ENCODE measurements around the gene CDCA4.
"Not testable (repeated sequence)": the region's sequence is repeated elsewhere in the genome, so short reads cannot be mapped to it uniquely, and the experiment has no call there.

Gene CDCA4

DNA sequence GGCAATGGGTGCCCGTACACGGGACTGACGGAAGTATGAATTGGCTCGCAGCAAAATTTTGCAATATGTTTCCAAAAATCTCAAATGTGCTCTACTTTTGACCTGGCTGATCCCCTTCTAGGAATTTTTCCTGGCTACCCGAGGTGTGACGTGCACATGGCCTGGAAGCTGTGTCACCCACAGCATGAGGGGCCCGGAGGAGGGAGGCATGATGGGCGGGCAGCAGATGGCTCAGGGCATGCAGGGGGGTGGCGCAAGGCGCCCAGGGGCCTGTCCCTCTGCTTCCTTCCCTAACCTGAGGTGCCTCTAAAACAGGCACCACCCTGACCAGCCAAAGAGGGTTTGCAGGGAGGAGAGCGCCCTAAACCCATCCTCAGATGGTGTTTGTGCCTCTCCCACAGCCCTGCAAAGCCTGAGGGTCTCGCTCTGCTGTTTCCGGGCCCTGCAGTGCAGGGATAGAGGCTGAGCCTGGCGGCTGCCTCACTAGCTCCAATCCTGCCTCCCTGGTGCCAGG lies 37.7 kb upstream of the CDCA4 start:
- DNase-seq (ENCODE audit: low read depth), result no peak

DNA sequence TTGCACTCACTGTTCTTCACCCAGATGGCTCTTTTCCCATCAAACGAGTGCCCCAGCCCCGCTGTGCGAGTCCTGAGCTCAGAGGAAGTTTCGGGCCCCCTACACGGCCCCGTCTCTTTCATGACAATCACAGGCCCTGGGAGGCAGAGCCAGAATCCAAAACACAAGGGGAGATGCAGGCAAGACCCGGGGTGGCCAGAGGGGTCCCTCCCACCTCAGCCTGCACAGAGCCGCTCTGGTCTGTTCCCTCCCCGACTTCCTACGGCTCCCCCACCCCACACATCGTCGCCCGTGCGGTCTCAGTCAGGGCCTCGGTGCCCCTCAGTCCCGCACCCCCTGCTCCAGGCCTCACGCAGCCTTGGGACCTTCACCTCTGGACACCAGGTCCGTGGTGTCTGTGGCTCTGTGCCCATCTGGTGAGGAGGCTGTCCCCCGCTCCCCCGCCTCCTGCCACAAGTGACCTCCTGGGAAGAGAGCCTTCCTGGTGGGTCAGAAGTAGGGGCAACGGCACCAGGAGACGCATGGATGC lies 35.5 kb upstream of the CDCA4 start:
- no peak for DNase-seq (ENCODE audit: low read depth)

DNA sequence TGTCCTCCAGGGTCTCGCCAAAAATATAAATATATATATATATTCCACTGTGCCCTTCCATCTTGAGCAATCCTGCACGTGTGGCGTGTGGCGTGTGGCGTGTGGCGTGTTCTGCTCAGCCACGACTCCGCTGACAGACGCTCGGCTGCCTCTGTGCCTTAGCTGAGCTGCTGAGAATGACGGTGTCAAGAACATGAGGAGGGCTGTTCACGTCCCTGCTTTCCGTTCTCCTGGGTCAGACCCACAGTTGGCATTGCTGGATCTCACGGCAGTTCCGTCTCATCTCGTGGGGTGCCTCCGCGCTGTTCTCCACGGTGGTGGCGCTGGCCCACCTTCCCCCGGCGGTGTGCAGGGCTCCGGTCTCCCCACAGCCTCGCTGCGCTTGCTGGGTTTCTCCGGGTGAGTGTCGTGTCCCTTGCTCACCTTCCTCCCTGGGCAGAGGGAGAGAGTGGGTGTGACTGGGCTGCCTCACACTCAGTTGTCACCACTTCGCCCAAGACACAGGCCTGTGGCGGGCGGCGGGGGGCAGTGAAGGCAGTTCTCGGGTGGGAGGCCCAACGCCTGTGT lies 34.9 kb upstream of the CDCA4 start:
- no peak for DNase-seq (ENCODE audit: low read depth)

- no peak for DNase-seq (ENCODE audit: low read depth)
These were observed 34.5 kb upstream of the CDCA4 start for GRCh38 chr14:105055334-105055733.

DNA sequence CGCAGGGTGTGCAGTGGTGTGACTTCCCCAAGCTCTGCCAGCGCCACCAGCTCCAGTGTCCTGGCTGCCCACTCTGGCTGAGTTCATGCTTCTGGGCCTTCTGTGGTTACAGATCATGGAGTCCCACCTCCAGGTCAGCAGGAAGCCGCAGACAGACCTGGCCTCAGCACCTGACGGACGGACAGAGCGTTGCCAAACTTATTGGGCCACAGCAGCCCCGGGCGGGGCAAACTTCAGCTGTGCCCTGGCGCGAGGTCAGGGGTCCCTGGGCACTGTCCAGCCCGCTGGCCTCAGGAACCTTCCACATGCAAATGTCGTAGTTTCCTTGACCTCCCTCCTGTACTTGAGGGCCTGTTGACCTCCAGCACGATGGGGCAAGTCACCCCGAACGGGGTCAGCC lies 33.1 kb upstream of the CDCA4 start:
- DNase-seq (ENCODE audit: low read depth), result no peak

DNA sequence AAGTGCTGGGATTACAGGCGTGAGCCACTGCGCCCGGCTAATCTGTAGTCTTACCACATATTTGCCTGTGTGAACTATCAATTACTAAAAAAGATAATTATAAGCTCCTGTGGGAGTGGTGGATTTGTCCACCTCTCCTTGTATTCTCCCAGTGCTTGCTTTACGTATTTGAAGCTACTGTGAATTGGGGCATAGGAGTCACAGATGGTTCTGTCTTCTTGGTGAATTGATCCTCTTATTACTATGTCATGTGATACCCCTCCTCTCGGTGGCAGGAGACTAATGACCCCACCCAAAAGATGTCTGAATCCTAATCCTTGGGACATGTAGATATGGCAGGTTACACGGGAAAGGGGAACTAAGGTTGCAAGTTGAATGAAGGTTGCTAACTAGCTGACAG lies 32.5 kb upstream of the CDCA4 start:
- no peak for DNase-seq (ENCODE audit: low read depth)

DNA sequence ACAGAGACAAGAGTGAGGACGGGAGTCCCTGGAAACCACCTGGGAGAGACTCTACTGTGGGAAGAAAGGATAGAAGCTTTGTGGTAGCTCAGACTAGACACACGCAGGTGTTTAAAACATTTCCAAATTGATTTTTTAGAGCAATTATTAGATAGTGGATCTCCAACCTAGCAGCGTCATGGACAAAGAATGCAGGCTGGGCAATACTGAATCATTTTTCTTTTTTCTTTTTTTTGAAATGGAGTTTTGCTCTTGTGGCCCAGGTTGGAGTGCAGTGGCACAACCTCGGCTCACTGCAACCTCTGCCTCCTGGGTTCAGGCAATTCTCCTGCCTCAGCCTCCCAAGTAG lies 31.2 kb upstream of the CDCA4 start:
- DNase-seq (ENCODE audit: low read depth), result no peak

DNA sequence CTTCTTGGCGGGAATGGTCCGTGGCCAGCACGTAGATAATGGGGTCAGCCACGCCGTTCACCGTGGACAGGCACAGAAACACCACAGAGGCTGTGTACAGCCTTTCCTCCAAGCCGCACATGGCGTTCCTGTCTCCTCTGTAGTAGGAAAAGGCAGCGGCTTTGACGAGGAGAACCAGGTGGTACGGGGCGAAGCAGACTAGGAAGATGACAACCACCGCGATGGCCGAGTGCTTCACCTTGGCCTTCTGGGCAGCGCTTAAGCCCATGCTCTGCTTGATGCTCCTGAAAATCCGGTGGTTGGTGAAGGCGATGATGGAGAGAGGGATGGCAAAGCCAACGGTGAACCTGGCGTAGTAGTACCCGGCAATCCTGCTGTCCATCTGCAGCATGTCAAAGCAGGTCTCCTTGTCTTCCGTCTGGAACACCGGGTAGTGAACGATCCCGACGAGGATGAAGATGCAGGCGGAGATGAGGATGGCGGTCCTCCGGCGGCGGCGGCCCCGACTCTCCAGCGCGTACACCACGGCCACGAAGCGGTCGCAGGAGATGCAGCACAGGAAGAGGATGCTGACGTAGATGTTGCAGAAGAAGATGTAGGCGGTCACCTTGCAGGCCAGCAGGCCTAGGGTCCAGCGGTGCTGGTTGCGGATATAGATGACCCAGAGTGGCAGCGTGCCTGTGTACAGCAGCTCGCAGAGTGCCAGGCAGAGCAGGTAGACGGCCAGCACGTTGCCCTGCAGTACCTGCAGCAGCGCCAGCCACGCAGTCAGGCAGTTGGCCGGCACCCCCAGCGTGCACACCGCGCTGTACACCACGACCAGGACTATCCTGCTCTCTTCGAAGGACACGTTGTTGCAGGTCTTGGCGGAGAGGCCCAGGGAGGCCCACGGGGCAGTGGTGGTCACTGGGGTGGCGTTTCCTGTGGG lies 30.6 kb upstream of the CDCA4 start:
- no peak for DNase-seq (ENCODE audit: low read depth)

DNA sequence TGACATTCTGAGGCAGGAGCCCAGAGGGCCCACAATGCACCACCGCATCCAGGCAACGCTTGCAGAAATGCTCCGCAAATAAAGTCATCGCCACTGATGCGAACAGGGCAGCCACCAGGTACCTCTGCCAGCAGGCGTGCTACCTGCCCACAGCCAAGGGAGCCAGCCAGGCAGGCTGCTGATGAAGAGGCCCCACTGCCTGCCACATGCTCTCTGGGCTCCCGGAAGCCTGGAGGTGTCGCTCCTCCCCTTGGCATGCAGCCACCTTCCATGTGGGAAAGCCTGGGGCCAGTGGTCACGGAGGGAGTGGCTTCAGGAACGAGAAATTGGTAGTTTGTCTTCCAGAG lies 29.6 kb upstream of the CDCA4 start:
- peak; percentile 38 for DNase-seq (ENCODE audit: low read depth)

- no peak for DNase-seq (ENCODE audit: low read depth)
These were observed 29.1 kb upstream of the CDCA4 start for GRCh38 chr14:105049753-105050550.

DNA sequence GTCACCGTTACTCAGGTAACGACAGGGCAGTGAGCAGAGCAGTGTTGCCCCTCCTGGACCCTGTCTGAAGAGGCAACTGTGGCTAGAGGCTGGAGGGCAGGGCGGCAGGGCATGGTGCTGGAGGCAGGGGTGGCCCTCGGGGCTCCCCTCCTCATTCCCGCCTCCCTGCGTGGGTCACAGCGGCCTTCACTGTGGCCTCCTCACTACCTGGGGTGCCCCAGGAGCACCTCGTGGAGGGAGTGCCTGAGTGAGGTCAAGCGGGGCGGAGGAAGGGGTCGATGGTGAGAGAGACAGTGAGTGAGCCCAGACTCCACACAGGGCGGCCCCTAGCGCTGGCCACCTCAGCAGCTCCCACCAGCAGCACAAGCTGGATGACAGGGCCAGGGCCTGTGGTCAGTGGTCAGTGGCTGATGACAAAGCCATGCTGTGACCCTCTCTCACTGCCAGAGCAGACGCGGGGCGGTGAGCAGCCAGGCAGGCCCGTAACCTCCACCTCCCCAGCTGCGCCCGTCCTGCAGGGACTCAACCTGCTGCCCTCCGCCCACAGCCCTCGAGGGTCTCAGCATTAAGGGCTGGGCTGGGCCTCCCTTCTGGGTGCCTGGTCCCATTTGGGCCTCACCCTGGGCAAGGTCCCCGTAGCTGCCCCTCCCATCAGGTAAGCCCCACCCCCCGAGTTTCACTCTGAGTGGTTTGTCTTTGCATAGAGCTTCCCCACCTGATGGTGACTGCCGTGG lies 26.6 kb upstream of the CDCA4 start:
- DNase-seq (ENCODE audit: low read depth), result no peak

DNA sequence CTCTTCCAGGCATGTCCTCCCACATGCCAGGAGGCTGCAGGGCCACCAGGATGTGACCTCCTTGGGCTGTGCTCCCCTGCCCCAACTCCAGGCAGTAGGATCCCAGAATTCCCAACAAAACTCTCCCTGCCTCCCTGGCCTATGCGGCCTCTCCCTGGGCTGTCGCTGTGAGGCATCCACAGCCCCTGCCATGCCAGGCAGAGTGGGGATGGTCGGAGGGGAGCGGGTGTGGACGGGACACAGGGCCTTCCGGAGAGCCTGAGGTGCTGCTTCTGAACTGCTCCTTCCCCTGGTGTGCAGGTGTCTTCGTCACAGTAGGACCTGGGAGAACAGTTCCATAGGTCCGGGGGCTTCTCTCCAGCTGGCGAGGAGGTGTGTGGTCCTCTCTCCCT lies 26.0 kb upstream of the CDCA4 start:
- no peak for DNase-seq (ENCODE audit: low read depth)

- peak; percentile 60 for DNase-seq (ENCODE audit: low read depth)
These were observed 24.9 kb upstream of the CDCA4 start for GRCh38 chr14:105045710-105046326.

DNA sequence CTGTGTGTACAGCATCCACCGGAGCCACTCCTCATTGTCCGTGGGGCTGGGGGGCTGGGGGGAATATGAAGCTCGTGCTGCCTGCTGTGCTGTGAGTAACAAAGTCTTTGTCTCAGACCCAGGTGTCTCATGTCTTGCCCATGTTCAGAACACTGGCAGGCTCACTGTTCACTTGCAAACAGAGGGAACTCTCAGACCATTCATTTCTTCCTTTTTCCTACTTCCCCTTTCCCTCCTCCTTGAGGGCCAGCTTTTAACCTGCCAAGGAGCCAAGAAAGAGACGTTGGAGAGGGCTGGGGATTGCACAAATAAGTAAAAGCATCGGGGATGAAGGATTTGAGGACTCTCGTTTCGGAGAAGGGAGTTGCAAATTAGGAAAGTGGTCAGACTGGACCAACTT lies 22.8 kb upstream of the CDCA4 start:
- DNase-seq (ENCODE audit: low read depth), result no peak

GRCh38 chr14:105042813-105043212 lies 21.9 kb upstream of the CDCA4 start:
- no peak for DNase-seq (ENCODE audit: low read depth)

DNA sequence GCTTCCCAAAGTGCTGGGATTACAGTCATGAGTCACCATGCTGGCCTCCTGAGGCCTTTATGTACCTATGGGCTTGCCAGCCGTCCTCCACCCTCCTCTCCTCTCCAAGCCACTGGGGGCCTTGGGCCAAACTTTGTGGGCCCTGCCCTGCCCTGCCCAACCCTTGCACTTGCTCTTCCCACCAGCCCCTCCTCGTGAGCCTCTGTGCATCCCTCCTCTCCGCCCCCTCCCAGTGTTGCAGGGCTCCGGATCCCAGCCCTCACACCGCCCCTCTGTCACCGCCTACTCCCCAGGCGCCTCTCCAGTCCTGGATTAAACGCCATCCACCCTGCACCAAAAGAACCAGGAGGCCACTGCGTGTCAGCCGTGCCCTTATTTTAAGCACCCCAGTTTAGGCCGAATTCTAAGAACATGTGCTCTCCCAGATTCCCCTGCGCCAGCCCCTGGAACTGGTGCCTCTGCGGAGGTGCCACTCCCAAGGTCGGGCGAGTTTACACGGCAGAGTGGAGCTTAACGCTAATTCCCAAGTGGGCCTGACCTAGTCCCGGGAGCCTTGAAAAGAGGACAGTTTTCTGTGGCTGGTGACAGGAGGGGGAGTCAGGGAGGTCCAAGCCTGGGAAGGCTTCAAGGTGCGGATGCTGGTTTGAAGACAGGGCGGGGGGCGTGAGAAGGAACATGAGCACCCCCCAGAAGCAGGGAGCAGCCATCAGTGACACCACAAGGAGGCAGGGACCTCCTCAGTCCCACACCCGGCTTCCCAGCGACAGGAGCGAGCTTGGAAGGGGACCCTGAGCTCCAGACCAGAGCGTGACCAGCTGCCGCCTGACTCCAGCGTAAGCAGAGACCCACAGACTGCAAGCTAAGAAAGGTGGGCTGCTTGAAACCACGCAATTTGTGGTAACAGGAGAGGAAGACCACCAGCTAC lies 21.2 kb upstream of the CDCA4 start:
- no peak for DNase-seq (ENCODE audit: low read depth)

DNA sequence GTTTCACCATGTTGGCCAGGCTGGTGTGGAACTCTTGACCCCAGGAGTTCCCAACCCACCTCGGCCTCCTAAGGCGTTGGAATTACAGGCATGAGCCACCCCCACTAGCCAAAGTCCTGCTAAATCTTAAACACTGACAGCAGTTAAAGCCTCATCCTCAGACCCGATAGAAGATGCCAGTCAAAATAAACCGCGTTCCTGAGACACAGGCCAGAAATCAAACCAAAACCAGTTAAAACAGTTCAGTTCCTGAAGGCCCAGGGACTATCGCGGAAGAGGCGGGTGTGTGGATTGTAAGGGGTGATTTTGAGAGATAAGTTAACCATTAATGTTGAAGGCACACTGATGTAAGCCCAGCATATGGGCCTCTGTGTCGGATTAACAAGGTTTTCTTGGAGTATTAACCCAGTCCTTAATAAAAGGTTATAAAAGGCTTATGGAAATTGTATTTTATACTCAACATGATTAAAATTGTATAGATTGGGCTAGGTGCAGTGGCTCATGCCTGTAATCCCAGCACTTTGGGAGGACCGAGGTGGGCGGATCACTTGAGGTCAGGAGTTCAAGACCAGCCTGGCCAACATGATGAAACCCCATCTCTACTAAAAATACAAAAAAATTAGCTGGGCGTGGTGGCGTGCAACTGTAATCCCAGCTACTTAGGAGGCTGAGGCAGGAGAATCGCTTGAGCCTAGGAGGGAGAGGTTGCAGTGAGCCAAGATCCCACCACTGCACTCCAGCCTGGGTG lies 18.7 kb upstream of the CDCA4 start:
- DNase-seq (ENCODE audit: low read depth), result no peak

GRCh38 chr14:105035616-105036015 lies 14.7 kb upstream of the CDCA4 start:
- not testable (repeated sequence) for DNase-seq (ENCODE audit: low read depth)

GRCh38 chr14:105034315-105035039 lies 13.6 kb upstream of the CDCA4 start:
- DNase-seq (ENCODE audit: low read depth), result no peak
